GM18867 (cell line): ENCODE measurements around the gene VPS52.

Experiments used
- ATAC-seq: cut with Tn5 transposase; IDR thresholded peaks from one replicate; pipeline ENCODE4 v1.9.1; 2021; ENCODE audit warnings: mild to moderate bottlenecking, moderate library complexity; ENCODE audit not compliant: unreplicated experiment

The VPS52 gene

GRCh38 chr6:33305052-33305451 is 33.4 kb upstream of the VPS52 start:
- no peak for ATAC-seq

GRCh38 chr6:33304216-33304615 is 32.5 kb upstream of the VPS52 start:
- ATAC-seq: no peak

GRCh38 chr6:33301877-33302276 is 30.2 kb upstream of the VPS52 start:
- ATAC-seq: no peak

GRCh38 chr6:33299237-33299944 is 27.7 kb upstream of the VPS52 start:
- peak; percentile 69 for ATAC-seq

- peak; percentile 31 for ATAC-seq
Measured at GRCh38 chr6:33298773-33299236, 27.1 kb upstream of the VPS52 start, which contains the start of gene RGL2. TSS of gene RGL2 (minus strand) at chr6:33298942. CDS start at chr6:33298610, 332 bp downstream.

GRCh38 chr6:33297956-33298772 is 26.5 kb upstream of the VPS52 start:
- no peak for ATAC-seq

- no peak for ATAC-seq
Measured at GRCh38 chr6:33297406-33297955, 25.8 kb upstream of the VPS52 start.

- ATAC-seq: no peak
Measured at GRCh38 chr6:33296797-33297405, 25.2 kb upstream of the VPS52 start.

- no peak for ATAC-seq
Measured at GRCh38 chr6:33295621-33296369, 24.1 kb upstream of the VPS52 start.

- ATAC-seq: no peak
Measured at GRCh38 chr6:33294086-33294823, 22.6 kb upstream of the VPS52 start.

- no peak for ATAC-seq
Measured at GRCh38 chr6:33292996-33293682, 21.5 kb upstream of the VPS52 start.

- no peak for ATAC-seq
Measured at GRCh38 chr6:33290459-33290858, 18.8 kb upstream of the VPS52 start.

GRCh38 chr6:33289784-33290315 is 18.2 kb upstream of the VPS52 start:
- ATAC-seq: peak; percentile 1

- ATAC-seq: peak; percentile 84
Measured at GRCh38 chr6:33288921-33289783, 17.5 kb upstream of the VPS52 start, which contains the start of the genes PFDN6 and WDR46. TSS of gene PFDN6 (plus strand) at chr6:33289601. CDS start at chr6:33289857, 256 bp downstream. TSS of gene WDR46 (minus strand) at chr6:33289239. CDS start at chr6:33289170, 69 bp downstream.

- ATAC-seq: no peak
Measured at GRCh38 chr6:33288141-33288920, 16.7 kb upstream of the VPS52 start.

- no peak for ATAC-seq
Measured at GRCh38 chr6:33286946-33287914, 15.6 kb upstream of the VPS52 start.
